ENCODE results near the gene FAM13A. TPM values are rescaled to one million over a fixed set of nuclear protein-coding genes. Genes with fewer than 3 reads are reported as not detected.

Gene FAM13A
- total and polyA plus RNA-seq, 3 donors from 2014 or later, result 30.7 to 123 (median 109) TPM

DNA sequence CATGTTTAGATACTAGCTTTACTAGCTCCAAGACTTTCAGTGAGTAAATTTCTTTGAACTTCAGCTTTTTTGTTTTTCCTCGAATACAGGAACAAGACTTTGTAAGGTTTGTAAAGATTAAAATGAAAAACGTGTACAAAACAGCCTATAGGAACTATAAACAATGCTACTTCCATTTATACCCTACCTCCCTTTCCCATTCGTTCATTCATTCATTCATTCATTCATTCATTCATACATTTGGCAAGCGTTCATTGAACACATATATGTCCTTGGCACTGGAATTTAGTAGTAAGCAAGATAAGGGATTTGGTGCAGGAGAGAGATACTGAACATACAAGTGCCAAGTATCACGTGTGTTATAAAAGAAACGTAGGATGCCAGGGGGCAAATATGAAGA is 293.9 kb downstream of the FAM13A start:
- H3K4me1 ChIP-seq, result peaks cover 12% of the 10 kb centered on the region
- intact Hi-C loops (cut with DNase I; ENCODE audit: low total_unique reads), result no loop called here
- no peak overlapping the region for H3K27ac ChIP-seq
- no peak for DNase-seq
- no peak overlapping the region for H3K4me3 ChIP-seq
- no peaks in the 10 kb centered on the region for H3K9me3 ChIP-seq
- no peaks in the 10 kb centered on the region for H3K36me3 ChIP-seq (ENCODE audit: low read depth, missing control alignments)
- no peak for TF ChIP-seq POLR2A (IDR thresholded peaks at IDR 0.05)
- TF ChIP-seq, protein P1, sequence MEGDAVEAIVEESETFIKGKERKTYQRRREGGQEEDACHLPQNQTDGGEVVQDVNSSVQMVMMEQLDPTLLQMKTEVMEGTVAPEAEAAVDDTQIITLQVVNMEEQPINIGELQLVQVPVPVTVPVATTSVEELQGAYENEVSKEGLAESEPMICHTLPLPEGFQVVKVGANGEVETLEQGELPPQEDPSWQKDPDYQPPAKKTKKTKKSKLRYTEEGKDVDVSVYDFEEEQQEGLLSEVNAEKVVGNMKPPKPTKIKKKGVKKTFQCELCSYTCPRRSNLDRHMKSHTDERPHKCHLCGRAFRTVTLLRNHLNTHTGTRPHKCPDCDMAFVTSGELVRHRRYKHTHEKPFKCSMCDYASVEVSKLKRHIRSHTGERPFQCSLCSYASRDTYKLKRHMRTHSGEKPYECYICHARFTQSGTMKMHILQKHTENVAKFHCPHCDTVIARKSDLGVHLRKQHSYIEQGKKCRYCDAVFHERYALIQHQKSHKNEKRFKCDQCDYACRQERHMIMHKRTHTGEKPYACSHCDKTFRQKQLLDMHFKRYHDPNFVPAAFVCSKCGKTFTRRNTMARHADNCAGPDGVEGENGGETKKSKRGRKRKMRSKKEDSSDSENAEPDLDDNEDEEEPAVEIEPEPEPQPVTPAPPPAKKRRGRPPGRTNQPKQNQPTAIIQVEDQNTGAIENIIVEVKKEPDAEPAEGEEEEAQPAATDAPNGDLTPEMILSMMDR (IDR thresholded peaks at IDR 0.05), result no peak
- 80 to 84% methylated on average over 6 of the region's 6 CpGs for WGBS, 2 donors
- H3K27me3 ChIP-seq, result no peaks in the 10 kb centered on the region

DNA sequence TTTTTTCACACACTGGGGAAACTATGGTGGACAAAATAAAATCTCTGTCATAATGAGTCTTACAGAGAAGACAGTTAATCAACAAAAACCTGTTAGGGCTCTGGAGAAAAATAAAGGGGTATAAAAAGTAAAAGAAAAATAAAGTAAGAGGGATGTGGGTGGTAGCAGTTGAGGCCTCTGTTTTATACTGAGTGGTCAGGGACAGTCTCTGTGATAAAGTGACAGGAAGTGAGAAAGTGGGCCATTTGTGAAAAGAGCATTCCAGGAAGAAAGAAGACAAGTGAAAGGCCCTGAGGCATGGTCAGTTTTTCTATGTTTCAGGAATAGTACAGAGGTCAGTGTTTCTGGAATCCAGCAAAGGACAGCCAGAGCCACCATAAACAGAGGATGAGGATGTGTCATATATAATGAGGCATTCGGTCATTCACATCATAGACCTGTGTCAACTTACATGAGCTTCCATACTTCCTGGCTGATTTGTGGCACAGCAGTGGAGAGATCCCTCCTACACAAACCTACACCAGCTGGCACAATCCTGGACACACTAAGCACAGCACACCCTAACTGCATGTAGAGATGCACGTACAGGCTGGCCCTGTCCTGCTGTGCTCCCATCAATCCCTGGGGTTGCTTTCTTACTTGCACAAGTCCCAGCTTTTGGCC is 295.0 kb downstream of the FAM13A start:
- Histone ChIP-seq H3K36me3 (ENCODE audit: low read depth, missing control alignments) (no peaks in the 10 kb centered on the region), H3K27me3 (no peaks in the 10 kb centered on the region), H3K27ac (no peak overlapping the region), H3K9me3 (no peaks in the 10 kb centered on the region), H3K4me3 (no peak overlapping the region), H3K4me1 (peaks cover 12% of the 10 kb centered on the region)
- intact Hi-C loops (cut with DNase I; ENCODE audit: low total_unique reads), result no loop called here
- no peak for DNase-seq
- 93 to 98% methylated on average over 2 of the region's 2 CpGs for WGBS, 2 donors
- TF ChIP-seq, protein P1 (IDR thresholded peaks at IDR 0.05), result no peak
- no peak for TF ChIP-seq POLR2A (IDR thresholded peaks at IDR 0.05)

DNA sequence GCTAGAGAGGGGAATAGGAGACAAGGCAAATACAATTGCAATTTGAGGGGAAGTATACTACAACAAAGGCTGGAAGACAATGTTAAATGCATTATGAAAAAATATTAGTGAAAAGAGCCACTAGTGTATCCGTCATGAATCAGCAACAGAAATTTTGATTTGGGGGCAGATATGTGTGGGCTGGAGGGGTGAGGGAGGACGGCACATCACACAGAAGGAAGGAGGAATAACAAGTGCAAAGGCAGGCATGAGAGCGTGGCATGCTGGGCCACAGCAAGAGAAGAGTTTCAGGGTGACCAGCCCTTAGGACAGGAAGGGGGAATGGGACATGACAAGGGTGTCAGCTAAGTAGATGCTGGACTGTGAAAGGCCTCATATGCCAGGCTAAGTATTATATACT is 295.6 kb downstream of the FAM13A start:
- TF ChIP-seq, protein P1 (IDR thresholded peaks at IDR 0.05), result no peak
- no peak for TF ChIP-seq POLR2A (IDR thresholded peaks at IDR 0.05)
- H3K27ac ChIP-seq, result no peak overlapping the region
- DNase-seq, result no peak
- no peaks in the 10 kb centered on the region for H3K36me3 ChIP-seq (ENCODE audit: low read depth, missing control alignments)
- 86 to 91% methylated on average over 3 of the region's 3 CpGs for WGBS, 2 donors
- H3K4me3 ChIP-seq, result no peak overlapping the region
- H3K9me3 ChIP-seq, result no peaks in the 10 kb centered on the region
- intact Hi-C loops (cut with DNase I; ENCODE audit: low total_unique reads), result no loop called here
- H3K27me3 ChIP-seq, result no peaks in the 10 kb centered on the region
- H3K4me1 ChIP-seq, result peaks cover 12% of the 10 kb centered on the region

DNA sequence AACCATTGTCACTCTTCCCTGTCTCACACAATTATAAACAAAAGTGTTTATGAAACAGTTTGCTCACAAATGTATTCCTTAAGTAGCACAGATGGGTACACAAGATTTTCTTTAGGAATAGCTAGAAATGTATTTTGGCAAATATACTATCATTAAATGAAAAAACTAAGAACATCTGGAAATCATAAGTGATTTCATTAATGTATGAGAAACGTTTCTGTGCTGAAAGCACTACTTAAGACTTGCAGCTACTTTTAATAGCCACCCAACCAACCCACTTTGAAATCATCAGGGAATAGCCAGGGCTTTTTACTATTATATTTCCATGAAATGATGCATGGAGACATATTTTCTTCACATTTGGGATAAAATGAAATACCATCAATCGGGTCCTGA is 297.1 kb downstream of the FAM13A start:
- TF ChIP-seq, protein P1 (IDR thresholded peaks at IDR 0.05), result no peak
- no peak for TF ChIP-seq POLR2A (IDR thresholded peaks at IDR 0.05)
- Histone ChIP-seq H3K27me3 (no peaks in the 10 kb centered on the region), H3K36me3 (ENCODE audit: low read depth, missing control alignments) (no peaks in the 10 kb centered on the region), H3K4me1 (peaks cover 12% of the 10 kb centered on the region), H3K27ac (no peak overlapping the region), H3K4me3 (no peak overlapping the region), H3K9me3 (no peaks in the 10 kb centered on the region)
- DNase-seq, result no peak
- 33 to 61% methylated on average over 2 of the region's 2 CpGs for WGBS, 2 donors
- intact Hi-C loops (cut with DNase I; ENCODE audit: low total_unique reads), result no loop called here
